ENCODE measurements around the gene DUSP18.

The DUSP18 gene

GRCh38 chr22:30701872-30702271 is 34.2 kb upstream of the DUSP18 start:
- no peaks in the 10 kb centered on the region for H3K27me3 ChIP-seq (ENCODE audit: insufficient read depth, poor library complexity, severe bottlenecking)
- H3K27ac ChIP-seq (replicated peaks), result no peak overlapping the region
- TF ChIP-seq SPI1 (IDR thresholded peaks at IDR 0.05; ENCODE audit: borderline replicate concordance, low read depth) (no peak), GABPA (IDR thresholded peaks at IDR 0.05; ENCODE audit: low read depth) (no peak), POLR2AphosphoS5 (IDR thresholded peaks at IDR 0.05; ENCODE audit: low read depth) (no peak), CTCF (IDR thresholded peaks at IDR 0.05; ENCODE audit: insufficient read depth, low read length) (no peak)
- H3K4me3 ChIP-seq (replicated peaks; ENCODE audit: insufficient read depth, low read length), result no peak overlapping the region
- DNase-seq (ENCODE audit: low read depth in 1 of 2, low spot score in 1 of 2), result no peak

- Histone ChIP-seq H3K4me3 (replicated peaks; ENCODE audit: insufficient read depth, low read length) (no peak overlapping the region), H3K27ac (replicated peaks) (no peak overlapping the region), H3K27me3 (ENCODE audit: insufficient read depth, poor library complexity, severe bottlenecking) (peaks cover 26% of the 10 kb centered on the region)
- DNase-seq (ENCODE audit: low read depth in 1 of 2, low spot score in 1 of 2), result no peak
- TF ChIP-seq GABPA (IDR thresholded peaks at IDR 0.05; ENCODE audit: low read depth) (no peak), SPI1 (IDR thresholded peaks at IDR 0.05; ENCODE audit: borderline replicate concordance, low read depth) (no peak), REST (IDR thresholded peaks at IDR 0.05; ENCODE audit: insufficient replicate concordance, low read depth) (no peak), POLR2AphosphoS5 (IDR thresholded peaks at IDR 0.05; ENCODE audit: low read depth) (no peak), CTCF (IDR thresholded peaks at IDR 0.05; ENCODE audit: insufficient read depth, low read length) (no peak)
Observed at GRCh38 chr22:30697975-30698374, 30.3 kb upstream of the DUSP18 start.

GRCh38 chr22:30695871-30696655 is 28.4 kb upstream of the DUSP18 start:
- TF ChIP-seq CTCF (IDR thresholded peaks at IDR 0.05; ENCODE audit: insufficient read depth, low read length) (no peak), POLR2AphosphoS5 (IDR thresholded peaks at IDR 0.05; ENCODE audit: low read depth) (no peak), REST (IDR thresholded peaks at IDR 0.05; ENCODE audit: insufficient replicate concordance, low read depth) (no peak)
- H3K27me3 ChIP-seq (ENCODE audit: insufficient read depth, poor library complexity, severe bottlenecking), result peaks cover 30% of the 10 kb centered on the region
- no peak overlapping the region for H3K4me3 ChIP-seq (replicated peaks; ENCODE audit: insufficient read depth, low read length)
- DNase-seq (ENCODE audit: low read depth in 1 of 2, low spot score in 1 of 2), result no peak
- H3K27ac ChIP-seq (replicated peaks), result no peak overlapping the region
